Right lung (tissue), 5 donors: ENCODE data around the gene CCNE1. TPM values are rescaled to one million over a fixed set of nuclear protein-coding genes. Genes with fewer than 3 reads are reported as not detected.
"Not testable (repeated sequence)": the region's sequence is repeated elsewhere in the genome, so short reads cannot be mapped to it uniquely, and the experiment has no call there.

ENCODE experiments used
- DNase-seq, 2 donors: peaks; one replicate each; pipeline ENCODE4 v3.0.0-alpha.2; 2013
- polyA plus RNA-seq, 5 donors: library from polyadenylated mRNA; unstranded; fragments of 120-200 nt; gene quantifications; one replicate each; pipeline versions ENCODE4 v1.2.1 to v1.2.3, GENCODE V29; 2013; ENCODE audit warnings: inconsistent platforms in 1 of 5, low replicate concordance in 1 of 5; ENCODE audit not compliant: insufficient read length in 5 of 5, insufficient read depth in 1 of 5

Gene CCNE1
- polyA plus RNA-seq, 5 donors: 4.3 to 6.2 (median 5.4) TPM

- DNase-seq: no peak
These were observed 1.1 kb downstream of the CCNE1 start for GRCh38 chr19:29812881-29813275.

GRCh38 chr19:29813642-29814041, 1.9 kb downstream of the CCNE1 start:
- no peak for DNase-seq

- no peak for DNase-seq
These were observed 3.4 kb downstream of the CCNE1 start for GRCh38 chr19:29815231-29815630.

- DNase-seq: no peak
These were observed 5.5 kb downstream of the CCNE1 start for GRCh38 chr19:29817316-29817715.

DNA sequence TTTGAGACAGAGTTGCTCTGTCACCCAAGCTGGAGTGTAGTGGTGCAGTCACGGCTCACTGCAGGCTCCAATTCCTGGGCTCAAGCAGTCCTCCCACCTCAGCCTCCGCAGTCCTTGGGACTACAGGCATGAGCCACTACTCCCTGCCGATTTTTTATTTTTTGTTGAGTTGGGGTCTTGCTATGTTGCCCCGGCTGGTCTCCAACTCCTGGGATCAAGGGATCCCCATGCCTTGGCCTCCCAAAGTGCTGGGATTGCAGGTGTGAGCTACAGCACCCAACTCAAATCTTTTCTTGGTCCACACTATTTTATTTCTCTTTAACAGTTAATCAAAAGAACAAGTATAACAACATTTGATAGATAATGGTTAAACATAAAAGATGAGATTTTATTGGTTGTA, 7.5 kb downstream of the CCNE1 start:
- no peak for DNase-seq

- no peak for DNase-seq
These were observed 8.2 kb downstream of the CCNE1 start for GRCh38 chr19:29819986-29820385.

DNA sequence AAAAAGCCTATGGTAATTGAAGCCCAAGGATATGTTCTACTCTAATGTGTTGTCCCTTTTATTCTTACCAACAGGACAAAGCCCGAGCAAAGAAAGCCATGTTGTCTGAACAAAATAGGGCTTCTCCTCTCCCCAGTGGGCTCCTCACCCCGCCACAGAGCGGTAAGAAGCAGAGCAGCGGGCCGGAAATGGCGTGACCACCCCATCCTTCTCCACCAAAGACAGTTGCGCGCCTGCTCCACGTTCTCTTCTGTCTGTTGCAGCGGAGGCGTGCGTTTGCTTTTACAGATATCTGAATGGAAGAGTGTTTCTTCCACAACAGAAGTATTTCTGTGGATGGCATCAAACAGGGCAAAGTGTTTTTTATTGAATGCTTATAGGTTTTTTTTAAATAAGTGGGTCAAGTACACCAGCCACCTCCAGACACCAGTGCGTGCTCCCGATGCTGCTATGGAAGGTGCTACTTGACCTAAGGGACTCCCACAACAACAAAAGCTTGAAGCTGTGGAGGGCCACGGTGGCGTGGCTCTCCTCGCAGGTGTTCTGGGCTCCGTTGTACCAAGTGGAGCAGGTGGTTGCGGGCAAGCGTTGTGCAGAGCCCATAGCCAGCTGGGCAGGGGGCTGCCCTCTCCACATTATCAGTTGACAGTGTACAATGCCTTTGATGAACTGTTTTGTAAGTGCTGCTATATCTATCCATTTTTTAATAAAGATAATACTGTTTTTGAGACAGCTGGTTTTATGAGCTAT, 12.0 kb downstream of the CCNE1 start:
- DNase-seq: no peak

DNA sequence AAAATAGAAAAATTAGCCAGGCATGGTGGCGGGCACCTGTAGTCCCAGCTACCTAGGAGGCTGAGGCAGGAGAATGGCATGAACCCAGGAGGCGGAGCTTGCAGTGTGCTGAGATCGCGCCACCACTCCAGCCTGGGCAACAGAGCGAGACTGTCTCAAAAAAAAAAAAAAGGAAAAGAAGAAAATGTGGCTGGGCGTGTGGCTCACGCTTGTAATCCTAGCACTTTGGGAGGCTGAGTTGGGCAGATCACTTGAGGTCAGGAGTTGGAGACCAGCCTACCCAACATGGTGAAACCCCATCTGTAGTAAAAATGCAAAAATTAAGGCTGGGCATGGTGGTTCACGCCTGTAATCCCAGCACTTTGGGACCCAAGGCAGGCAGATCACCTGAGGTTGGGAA, 13.5 kb downstream of the CCNE1 start:
- DNase-seq: not testable (repeated sequence)

DNA sequence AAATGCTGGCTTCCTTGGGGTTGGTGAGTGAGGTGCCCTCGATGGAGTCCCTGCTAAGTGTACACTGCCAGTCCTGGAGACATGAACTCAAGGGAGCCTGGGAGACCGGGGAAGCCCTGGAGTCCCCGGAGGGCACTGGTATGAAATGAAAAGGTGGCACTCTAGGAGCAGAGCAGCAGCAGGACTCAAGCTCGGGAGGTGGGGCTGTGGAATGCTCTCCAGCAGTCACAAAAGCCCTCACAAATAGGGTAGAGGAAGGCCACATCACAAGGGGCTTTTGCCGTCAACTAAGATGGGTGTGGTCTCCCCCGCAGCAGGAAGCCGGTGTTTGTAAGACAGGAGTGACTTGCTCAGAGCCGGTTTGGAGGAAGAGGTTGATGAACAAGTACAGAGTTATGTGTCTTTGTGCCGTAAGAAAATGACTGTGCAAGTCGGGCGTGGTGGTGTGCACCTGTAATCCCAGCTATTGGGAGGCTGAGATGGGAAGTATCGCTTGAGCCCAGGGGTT, 19.3 kb downstream of the CCNE1 start:
- no peak for DNase-seq

DNA sequence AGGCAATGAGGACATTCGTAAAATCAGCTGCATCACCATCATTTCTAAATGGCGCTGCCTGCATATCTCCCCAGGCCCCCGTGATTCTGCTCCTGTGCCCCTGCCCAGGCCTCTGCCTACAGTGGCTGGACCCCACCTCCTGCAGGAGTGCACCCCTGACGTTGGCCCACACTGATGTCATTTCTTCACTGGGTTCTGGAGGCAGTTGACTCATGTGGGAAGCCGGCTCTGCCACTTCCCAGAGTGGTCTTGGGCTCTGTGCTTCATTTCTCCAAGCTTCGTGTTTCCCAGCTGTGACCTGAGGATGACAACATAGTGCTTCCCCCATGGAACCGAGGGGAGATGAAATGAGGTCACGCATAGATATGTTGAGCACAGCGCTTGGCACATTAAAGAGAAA, 19.9 kb downstream of the CCNE1 start:
- DNase-seq: no peak

DNA sequence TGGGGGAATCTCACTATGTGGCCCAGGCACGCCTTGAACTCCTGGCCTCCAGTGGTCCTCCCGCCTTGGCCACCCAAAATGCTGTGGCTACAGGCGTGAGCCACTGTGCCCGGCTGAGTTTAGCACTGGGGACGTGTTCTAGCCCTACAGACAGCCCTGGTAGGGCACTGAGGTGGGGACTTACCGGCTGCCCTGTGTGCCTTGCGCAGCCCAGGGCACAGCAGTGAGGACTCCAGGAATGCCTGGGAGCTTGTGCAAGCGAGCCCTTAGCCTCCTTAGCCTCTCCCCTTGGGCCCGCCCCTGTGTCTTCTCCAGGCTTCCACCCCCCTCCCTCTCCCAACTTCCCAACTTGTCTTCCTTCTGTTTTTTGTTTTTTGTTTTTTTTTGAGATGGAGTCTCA, 21.0 kb downstream of the CCNE1 start:
- no peak for DNase-seq

GRCh38 chr19:29833614-29834261, 21.9 kb downstream of the CCNE1 start:
- DNase-seq: no peak

DNA sequence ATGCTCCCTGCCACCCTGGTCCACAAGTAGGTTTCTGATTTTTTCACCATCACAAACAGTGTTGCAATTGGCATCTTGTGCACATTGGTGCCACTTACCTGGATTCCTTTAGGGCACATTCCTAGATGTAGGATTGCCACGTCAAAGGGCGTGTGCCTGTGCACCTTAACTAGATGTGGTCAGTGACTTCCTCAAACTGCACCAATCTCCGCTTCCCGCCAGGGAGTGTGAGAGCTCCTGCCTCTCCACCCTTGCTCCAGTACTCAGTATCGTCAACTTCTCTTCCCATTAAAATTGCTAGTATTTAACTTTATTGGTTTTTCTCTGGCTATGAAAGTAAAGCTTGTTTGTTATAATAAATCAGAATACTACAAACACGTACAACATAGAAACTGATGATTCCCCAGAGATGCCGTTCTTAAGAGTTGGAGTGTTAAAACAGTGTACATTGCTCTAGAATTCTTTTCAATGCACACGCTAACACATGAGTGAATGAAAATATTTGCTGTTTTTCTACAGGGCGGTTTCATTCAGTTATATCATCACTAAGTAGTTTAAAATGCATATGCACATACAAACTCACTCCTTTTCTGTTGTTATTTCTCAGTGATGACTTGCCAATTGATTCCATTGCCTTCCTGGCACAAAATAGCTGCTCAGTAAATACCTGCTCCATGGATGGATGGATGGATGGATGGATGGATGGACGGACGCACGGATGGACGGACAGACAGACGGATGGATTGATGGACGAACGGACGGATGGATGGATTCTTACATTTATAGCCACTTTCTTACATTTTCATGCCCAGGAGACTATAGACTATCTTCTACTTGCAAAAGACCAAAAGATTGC, 23.4 kb downstream of the CCNE1 start:
- DNase-seq: no peak

DNA sequence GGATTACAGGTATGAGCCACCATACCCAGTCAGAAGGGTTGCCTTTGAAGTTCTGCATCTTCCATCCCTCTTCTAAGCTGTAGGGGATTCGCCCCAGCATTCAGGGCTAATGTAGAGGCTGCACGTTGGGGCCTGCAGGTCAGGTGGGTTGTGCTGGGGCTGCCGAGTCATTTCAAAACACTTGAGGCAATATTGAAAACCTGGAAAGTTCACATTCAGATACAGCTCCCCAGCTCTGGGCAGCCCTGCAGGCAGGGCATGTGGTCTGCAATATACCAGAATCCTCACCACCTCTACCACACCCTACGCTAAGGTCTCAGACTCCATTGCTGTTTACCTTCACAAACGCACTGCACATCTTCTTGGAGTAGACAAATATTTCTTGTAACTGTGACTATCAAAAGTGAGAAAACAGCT, 24.6 kb downstream of the CCNE1 start:
- no peak for DNase-seq

GRCh38 chr19:29837448-29837981, 25.7 kb downstream of the CCNE1 start:
- no peak for DNase-seq

DNA sequence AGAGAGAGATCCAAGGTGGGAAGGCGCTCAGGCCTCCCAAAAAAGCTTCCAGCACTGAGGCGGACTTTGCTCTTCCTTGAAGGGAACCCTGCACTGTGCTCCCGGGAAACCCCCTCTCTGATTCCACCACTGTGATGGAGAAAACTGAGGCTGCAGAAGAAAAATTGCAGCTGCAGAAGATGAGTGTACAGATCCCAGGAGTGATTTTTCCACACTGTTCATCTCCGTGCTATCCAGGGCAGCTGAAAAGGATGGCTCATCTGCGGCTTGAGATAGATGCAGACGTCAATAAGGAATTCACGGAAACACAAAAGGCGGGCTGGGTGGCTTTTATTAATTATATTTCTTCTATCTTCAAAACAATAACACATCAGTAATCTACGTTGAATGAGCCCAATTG, 26.2 kb downstream of the CCNE1 start:
- no peak for DNase-seq

GRCh38 chr19:29840066-29840950, 28.5 kb downstream of the CCNE1 start:
- no peak for DNase-seq

DNA sequence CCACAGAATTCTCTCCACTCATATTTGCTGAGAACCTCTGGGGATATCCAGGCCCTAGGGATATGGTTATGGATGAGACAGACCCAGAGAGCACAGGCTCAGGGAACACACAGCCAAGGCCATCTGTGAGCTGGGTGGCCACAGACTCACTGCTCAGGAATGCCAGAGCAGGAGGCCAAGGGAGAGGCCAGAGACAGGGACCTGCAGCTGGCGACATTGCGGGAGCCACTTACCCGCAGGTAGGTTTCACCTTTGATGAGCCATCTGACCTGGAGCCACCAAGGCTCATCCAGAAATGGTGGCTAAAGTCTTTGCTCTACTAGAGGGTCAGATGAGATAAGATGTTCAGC, 29.4 kb downstream of the CCNE1 start:
- DNase-seq: no peak

DNA sequence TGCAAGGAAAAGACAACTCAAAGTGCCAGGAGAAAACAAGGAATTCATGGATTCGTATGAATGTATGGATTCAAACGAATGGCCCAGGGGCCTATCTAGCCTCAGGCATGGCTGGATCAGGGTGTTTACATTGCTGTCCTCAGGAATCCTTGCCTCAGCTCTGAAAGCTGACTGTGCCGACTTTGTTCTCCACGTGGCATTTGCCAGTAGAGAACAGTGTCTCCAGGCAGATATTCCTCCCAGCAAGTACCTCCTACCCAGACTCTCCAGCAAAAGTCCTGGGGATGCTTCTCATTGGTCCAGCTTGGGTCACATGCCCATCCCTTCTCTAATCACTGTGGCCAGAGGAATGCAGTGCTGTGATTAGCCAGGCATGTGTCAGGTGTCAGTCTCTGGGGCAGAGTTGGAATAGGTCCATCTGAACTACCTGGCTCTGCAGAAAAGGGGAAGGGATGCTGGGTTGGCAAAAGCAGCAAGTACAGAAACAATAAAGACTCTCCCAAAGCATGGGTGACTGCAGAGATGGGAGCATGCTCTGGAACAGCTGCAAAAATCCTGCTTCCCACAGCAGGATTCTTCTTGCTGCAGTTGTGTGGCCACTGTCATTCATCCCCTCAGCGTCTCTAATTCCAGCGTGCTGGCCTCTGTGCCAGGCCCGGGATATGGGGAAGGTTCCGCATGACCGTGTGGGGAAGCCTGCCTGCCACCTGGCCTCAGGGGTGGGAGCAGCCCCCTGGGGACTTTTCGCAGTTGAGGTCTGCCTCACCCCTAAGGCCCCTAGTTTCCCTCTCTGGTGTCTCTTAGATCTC, 30.0 kb downstream of the CCNE1 start:
- no peak for DNase-seq

DNA sequence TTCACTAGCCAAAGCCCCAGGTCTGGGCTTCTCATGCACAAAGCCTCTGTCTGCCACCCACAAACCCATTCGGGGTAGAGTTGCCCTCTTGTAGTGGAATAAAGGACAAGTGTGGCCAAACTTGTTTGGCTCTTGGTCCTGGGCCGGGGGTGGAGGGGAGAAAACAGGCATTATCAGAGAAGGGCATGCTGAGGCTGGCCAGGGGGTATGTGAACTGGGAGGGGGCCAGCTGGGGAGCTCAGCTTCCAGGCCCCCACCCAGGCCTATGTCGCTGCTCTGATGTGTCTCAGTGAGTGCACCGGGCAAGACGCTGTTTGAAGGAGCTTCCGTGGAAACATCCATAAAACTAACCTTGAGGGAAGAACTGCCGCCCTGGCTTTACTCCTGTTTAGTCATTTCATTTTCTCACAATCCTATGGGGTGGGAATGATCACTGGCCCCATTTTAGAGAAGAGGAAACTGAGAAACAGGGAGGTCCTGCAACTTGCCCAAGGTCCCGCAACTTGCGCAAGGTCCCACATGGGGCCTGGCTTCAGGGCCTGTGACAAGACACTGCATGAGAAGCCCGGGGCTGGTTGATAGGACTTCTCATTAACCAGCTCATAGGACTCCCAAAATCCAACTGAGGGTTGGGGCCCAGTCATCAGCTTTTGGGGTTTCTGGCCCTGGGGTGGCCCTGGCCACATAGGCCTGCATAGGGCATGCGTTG, 30.8 kb downstream of the CCNE1 start:
- DNase-seq: no peak
